NCI-H2196 (cell line): ENCODE measurements around the gene PIK3C2G.

Experiments
- DNase-seq: peaks from one replicate; lab custom pipeline; 2025; ENCODE audit not compliant: unreplicated experiment; lab: John Stamatoyannopoulos, UW

PIK3C2G gene

DNA sequence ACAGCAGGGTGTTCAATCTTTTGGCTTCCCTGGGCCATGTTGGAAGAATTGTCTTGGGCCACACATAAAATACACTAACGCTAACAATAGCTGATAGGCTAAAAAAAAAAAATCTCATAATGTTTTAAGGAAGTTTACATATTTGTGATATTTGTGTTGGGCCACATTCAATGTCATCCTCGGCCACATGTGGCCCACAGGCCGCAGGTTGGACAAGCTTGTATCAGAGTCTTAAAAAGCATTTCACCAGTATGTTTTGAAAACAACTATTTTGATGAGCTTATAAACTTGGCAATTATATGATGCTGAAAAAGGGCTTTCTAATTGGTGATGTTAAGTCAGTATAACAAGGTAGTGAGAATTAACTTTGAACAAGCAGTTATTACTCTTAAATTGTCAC is 78.9 kb downstream of the PIK3C2G start:
- DNase-seq: no peak

DNA sequence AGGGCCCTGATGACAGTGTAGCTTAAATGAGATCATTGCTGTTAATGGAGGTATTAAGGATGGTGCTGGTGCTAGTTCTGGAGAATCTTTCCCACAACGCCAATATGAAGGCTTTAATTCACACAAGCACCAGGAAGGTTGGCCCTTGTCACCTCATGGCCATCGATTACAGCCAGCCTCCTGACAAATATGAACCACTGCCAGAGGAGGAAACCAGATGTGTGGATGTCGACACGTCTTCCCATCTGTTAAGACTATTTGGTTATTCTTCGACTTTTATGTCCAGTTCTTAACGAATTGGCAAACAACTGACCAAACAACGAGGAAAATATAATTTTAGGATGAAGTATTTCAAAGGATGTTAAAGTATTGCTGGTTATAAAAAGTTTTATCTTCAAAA is 79.5 kb downstream of the PIK3C2G start:
- DNase-seq: no peak

DNA sequence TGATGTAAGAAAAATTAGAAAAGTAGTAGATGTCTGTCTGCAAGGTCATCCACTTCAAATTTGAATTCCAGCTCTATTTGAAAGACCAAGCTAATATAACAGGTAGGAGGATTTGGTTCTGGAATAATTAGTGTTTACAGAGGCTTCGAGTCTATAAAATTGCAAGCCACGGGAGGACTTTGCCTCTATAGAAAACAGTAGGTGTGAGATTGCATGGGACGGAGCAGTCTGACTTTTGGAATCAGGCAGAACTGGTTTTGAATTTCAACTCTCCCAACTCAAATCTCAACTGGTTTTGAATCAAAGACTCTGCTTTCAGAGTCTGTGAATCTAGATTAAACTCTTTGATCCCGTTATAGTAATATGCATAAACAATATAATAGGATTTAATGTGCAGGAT is 82.4 kb downstream of the PIK3C2G start:
- no peak for DNase-seq

DNA sequence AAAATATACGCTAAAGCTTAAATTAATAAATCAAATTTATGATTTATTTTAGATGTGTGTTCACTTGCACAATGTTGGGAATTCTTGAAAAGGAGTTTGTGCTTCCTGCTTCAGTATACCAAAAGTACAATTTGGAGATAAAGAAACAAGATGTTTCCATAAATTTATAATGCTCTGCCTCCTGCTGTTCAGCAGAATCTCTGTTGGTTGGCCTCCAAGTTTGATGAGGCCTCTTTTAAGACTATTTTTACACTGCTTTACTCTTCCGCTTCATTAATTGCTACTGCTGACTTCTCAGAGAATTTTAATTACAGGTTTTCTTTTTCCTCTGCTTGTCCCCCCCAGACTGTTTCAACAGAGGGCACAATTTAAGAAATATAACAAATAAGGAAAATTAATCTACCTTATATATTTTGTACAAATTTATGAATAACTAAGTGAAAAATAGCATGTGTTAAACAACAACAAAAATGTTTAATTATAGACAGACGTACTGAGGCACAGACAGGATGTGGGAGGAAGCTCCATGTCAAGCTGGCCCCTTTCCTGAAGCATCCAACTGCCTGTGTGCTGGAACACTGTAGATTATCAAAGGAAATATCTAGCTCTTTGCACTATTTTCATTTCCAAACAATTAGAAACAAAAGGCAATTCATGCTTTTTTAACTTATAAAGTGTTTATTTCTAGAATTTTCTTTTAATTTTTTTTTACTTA is 83.9 kb downstream of the PIK3C2G start:
- no peak for DNase-seq

DNA sequence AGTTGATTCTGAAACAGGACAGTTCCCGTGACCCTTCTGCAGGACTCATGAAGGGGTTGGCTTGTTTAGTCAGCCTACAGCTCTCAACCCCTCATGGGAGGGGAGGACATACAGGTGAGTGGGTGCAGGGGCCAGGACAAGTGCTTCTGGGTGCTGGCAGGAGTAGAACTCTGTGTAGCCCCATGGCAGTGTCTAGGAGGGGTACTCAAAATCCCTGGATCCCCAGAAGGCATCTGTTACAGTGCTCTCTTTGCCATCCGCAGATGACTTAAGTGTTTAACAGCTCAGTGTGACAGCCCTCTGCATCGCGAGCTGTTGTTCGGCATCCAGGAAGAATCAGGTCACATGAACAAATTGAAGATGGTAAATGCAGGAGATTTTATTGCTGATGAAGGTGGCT is 91.0 kb downstream of the PIK3C2G start:
- no peak for DNase-seq

DNA sequence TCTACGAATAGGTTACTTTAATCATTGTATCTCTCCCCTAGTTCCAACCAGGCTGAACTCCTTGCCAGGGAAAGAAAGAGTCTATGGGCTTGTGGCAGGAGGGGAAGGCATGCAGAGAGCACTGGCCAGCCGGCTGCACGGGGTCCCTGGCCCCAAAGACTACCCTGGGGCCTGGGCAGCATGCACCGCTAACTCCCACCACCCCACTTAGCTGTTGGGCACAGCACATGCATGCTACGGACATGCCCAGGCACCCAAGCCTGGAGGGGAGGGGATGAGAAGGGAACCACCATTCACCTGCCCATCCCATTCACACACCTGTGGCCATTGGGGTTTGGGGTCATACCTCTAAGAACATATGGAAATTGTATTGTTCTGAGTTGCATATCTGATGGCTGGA is 94.1 kb downstream of the PIK3C2G start:
- DNase-seq: no peak

DNA sequence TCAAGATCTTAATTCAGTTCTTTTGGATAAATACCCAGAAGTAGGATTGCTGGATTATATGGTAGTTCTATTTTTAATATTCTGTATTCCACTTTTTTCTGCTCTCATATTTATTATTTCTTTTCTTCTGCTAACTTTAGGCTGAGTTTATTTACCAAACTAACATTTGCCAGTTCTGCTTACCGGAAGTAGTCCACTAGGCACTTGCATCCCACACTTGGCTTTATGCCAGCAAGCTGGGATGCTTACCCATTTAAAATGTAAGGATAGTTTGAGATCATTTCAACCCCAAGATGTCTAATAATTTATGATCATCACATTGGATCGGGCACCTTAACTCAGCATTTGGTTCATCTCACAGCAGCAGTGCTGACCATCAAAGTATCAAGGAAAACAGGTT is 96.8 kb downstream of the PIK3C2G start:
- DNase-seq: no peak

DNA sequence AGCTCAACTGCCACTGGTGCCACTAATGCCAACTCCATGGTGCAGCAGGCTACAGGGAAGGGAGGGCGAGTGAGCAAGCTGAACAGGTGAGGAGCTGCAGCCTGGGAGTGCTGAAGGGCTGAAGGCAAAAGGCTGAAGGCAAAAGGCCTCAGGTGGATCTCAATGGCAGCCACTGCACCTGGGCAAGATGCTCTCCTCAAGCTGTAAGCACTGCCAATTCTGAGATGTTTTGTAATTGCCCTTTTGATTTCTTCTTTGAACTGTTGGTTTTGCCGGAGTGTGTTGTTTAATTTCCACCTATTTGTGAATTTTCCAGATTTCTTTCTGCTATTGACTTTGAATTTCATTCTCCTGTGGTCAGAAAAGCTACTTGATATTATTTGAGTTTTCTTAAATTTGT is 97.6 kb downstream of the PIK3C2G start:
- DNase-seq: no peak

DNA sequence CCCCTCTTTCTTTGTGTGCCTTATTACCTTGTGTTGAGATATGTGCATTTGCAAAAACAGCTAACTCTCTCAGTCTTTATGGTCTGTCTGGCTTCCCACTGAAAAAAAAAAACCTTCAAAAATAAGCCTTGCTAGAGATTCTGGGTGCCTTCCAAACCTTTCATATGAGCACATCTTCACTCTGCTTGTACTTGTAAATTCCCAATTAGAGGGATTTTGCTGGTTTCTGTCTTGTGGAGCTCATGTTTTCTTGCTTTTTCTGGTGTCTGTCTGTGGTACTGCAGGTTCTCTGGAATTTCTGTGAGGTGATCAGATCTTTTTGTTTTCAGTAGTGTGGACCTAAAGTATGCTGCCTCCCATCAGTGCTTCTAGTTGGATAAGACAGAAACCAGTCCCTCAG is 100.1 kb downstream of the PIK3C2G start:
- no peak for DNase-seq

DNA sequence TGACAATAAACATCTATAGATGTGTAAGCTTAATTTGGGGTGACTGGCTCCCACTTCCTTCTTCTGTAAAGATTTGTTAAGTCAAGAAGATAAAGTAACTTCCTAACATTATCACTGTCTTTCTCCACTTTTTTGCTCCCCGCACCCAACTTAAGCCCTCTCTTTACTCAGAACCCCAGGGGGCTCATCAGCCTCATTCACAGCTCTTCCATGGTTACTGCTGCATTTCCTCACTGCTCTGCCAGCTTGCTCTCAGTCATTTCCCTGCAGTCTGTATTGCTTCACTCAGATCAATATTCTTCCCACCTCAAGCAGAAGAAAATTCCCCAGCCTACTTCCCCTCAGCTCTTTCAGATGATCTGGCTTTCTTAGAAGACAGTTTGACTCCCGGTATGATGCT is 102.0 kb downstream of the PIK3C2G start:
- no peak for DNase-seq

DNA sequence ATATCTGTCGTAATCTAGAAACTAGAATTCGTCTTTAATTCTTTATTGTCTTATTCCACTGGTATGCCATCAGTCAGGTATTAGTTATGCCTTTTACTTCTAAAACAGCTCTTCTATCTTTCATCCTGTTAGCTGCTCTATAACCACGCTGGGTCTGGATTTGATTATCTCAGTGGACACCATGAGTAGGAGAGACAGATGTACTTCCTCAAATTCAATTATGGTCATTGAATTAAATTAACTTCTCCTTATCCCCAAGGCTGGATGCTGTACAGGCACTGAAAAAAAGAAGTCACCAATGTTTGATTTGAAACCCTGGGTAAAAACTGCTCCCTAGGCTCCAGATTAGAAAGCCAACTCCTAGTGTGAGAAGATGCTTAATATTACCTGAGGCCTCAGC is 107.3 kb downstream of the PIK3C2G start:
- no peak for DNase-seq

DNA sequence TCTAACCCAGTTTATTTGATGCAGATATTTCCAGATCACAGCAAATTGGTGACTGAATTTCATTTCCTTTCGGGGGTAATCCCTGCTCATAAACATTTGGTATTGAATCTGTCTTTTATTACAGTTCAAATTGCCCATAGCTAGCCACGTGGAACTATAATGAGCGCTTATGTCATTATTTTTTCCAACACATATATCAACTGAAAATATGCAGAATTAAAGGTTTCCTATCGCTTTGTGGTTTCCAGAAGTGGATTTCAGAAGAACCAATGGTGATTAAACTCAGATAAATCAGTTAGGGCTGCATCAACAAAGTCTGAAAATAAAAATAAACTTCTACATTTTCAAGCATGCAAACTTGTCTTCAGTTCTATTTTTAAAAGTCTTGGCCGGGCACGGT is 111.9 kb downstream of the PIK3C2G start:
- DNase-seq: no peak

DNA sequence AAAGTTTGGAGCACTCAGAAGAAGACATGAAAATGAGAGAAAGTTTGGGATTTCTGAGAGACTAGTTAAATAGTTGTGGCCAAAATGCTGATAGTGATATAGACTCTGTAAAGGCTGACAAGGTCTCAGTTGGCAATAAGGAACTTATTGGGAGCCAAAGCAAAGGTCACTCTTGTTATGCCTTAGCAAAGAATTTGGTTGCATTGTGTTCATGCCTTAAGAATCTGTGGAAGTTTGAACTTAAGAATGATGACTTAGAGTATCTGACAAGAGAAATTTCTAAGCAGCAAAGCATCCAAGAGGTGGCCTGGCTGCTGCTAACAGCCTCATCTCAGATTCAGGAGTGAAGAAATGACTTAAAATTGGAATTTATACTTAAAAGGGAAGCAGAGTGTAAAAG is 113.8 kb downstream of the PIK3C2G start:
- DNase-seq: no peak

DNA sequence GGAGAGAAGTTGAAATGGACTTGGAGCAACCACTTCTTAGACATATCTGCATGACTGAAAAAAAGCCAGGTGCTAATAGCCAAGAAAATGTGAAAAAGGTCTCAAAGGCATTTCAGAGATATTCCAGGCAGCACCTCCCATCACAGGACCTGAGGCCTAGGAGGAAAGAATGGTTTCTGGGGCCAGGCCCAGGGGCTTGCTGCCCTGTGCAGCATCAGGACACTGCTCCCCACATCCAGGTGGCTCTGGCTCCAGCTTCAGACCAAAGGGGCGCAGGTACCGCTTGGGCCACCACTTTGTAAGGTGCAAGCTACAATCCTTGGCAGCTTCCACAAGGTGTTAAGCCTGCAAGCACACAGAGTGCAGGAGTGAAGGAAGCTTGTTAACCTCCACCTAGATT is 114.3 kb downstream of the PIK3C2G start:
- DNase-seq: no peak

DNA sequence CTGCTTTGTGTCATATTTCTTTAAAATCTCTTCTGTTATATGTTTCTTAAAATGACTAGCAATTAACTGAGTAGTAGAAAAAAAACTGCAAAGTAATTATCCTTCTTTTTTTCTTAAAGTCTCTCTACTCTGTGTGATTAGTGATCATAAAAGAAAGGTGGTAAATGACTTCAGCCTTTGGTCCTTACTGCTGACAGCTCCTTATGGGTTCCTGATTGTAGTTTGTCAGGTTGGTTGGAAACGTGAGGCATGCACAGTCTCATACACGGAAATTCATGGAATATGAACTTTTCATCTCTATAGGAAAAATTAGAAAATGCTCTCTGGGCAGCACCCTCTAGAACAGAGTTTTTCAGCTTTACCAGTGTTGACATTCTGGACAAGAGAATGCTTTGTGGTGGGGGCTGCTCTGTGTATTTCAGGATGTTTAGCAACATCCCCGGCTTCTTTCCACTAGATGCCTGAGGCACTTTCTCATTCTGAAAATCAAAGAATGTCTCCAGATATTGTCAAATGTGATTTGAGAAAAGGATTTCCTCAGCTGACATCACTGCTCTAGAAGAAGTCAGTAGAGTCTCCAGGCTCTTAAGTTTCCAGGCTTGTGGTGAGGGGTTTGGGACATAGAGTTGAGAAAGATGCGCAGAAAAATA is 121.0 kb downstream of the PIK3C2G start:
- no peak for DNase-seq

DNA sequence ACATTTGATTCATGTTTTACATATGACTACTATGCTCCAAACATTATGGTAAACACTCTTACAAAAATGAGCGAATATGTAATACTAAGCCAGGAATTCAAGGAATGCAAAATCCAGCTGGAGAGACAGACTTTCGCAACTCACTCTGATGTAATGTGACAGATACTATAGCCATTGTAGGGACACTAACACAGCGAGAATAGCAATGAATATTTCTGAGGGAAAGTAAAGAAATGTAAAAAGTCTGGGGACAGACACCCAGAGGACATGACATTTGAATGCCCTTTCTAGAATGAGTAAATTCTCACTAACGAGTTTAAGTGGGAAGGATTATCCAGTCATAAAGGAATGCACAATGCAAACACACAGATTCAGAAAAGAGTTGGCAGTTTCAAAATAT is 121.9 kb downstream of the PIK3C2G start:
- DNase-seq: no peak

DNA sequence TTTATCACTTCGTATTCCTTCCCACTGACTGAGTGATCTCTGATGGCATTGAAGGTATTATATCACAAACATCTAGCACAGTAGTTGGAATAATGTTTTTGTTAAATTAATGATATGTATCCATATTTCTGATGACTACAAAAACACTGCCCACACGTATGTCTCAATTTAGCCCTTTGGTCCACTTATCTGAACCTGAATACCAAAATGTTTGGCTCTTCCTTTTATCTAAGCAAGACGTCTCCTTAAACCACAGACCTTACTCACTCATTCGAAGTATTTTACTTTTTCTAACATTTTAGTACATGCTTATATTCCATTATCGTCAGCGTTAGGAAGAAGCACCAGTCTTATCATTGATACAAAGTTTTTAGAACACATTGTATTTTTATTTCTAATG is 126.4 kb downstream of the PIK3C2G start:
- no peak for DNase-seq

DNA sequence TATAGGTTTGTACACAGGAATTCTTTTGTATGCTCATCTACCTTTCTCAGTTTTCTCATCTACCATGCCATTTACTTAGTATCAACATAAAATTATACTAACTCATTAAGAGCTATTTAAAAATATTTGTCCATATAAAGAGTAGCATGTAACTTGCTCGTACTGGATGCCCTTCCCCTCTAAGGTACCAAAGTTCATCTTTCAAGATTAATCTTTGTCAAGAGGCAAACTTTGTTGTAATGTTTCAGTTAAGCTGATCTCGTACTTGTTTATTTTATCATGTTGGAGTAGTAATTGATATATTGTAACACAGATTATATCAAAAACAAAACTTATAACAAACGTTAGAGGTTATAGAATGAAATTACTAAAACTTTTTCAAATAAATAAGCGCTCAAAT is 128.5 kb downstream of the PIK3C2G start:
- no peak for DNase-seq

DNA sequence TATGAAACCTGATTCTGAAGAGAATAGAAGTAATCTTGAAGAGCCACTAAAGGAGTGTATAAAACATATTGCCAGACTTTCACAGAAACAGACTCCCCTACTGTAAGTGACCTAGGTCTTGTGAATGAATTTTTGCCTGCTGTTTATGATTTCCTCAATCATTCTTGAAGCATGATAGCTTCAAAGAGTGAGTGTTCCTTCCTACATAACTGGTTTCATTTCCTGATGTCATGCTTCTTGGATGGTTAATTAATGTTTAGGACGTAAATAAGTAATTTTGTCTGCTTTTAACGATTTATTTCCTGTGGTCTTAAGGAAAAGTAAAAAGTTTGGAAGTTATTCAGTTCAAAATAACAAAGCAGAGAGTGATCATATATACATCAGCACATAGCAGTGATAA is 129.8 kb downstream of the PIK3C2G start:
- DNase-seq: no peak

DNA sequence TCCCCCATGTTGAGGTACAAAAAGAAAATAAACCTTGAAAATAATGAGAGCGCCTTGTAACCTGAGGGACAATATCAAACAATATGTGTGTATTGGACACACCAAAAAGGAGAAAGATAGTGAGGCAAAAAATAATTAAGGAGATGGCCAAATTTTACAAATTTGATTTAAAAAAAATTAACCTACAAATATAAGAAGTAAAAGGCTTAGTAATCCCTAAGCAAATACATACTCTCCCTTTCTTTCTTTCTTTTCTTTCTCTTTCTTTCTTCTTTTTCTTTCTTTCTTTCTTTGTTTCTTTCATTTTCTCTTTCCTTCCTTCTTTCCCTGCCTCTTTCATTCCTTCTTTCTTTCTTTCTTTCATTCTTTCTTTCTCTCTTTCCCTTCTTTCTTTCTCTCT is 133.4 kb downstream of the PIK3C2G start:
- no peak for DNase-seq

DNA sequence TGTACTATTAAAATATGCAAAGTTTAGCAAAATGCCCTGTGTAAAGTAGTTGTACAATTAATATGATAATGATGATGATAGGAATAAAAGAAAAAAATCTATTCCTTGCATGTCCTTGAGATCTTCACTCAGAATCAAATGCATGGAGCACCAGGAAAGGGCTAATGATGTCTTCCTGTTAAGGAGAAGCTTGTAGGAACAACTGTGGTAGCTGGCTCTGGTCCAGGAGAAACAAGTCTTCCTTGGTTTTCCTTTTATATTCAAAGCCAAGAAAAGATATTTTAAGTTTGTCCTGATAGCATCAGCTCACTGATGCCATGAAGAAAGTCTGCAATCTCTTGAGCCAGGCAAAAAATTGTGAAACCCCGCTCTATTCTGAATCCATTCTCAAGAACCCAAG is 138.9 kb downstream of the PIK3C2G start:
- DNase-seq: no peak

DNA sequence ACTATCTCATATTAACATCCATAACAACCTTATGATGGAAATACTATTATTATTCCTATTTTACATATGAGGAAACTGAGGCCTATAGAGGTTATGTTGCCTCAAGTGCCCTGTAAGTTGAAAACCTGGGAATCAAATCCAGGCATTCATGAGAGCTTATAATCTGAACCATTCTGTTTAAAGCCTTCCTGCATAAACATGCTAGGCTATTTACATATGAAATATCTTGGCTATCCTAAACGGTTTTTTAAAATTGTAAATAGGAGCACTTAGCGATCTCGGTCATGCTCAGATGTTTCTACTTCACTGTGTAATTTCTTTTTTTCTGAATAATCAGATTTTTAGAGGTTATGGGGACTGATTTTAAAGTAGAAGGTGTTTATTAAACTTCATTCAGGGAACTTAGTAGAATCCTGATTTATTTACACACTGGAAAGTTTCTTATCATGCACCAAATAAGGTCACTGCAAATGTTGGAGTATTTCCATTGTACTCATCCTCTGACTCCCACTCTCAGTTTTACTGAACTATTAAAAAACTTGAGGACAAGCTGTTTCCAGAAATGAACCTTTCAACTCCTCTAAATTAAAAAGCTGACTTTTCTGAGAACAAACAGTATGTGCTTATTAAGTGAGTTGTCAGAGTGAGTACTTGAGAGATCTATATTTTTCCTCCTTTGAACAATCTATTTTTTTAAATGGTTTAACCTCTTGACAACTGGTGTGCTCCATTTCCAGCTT is 141.7 kb downstream of the PIK3C2G start:
- no peak for DNase-seq
